IMR-90 (cell line): ENCODE results near the gene GCH1.

Experiments used
- CEBPB ChIP-seq: IDR thresholded peaks from 2 replicates; pipeline ENCODE4 v1.6.1; 2012; ENCODE audit warnings: low read depth, low read length, improper control_type of control experiment
- CTCF ChIP-seq: conservative IDR thresholded peaks from 2 replicates; pipeline ENCODE4 v1.5.1; 2012; ENCODE audit warnings: mild to moderate bottlenecking, low read depth, low read length, improper control_type of control experiment
- POLR2A ChIP-seq: IDR thresholded peaks from 2 replicates; pipeline ENCODE4 v1.6.1; 2012; ENCODE audit warnings: mild to moderate bottlenecking, low read depth, low read length

DNA sequence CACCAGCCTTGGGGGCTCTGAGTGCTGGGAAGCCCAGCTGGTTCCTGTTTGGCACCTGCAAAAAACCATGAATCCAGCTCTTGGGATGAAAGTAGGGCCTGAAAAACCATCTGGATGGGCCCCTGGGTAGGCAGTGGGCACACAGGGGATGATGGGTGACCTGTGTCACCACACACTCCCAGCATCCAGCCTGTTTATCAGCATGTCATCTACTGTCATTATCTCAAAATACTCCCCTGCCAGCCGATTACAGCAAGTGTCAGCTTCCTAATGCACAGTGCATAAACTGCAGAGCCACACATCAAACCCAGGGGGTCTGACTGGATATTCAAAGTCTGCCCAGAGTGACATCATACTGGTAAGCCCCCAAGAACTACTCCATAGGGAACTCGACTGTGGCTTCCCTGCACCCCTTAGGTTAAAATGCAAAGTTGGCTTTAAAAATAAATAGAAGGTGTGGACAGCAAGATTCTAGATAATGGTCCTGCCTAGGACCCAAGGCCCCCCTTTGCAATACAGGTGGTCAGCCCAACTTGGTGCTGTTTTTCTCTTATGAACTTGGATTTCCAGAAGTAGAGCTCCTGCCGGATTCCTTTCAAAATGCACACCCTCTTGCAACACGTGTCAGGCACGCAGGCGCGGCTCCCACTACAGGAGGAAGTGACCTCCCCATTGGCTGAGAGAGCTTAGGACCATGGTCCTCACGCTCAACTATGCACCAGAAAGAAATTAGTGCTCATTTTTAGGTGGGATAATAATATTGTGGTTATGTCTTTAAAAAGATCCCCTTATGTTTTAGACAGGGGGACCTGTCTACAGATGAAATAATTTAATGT, 94.1 kb downstream of the GCH1 start:
- no peak for TF ChIP-seq CTCF
- TF ChIP-seq POLR2A = no peak
- TF ChIP-seq CEBPB = no peak
